A673 (cell line): ENCODE results near the gene DYRK3.

Experiments
- CTCF ChIP-seq: fragments of 300-800, 200-600 bp; sonication (generic); conservative IDR thresholded peaks from 2 replicates; pipeline ENCODE4 v1.5.1; 2017; ENCODE audit warnings: low read depth, mild to moderate bottlenecking, antibody characterized with exemption, low read length, moderate library complexity, mixed read lengths
- EZH2 ChIP-seq: fragments of 200-600 bp; sonication (generic); IDR thresholded peaks from 2 replicates; pipeline ENCODE4 v1.6.1; 2017; ENCODE audit warnings: borderline replicate concordance, low read depth, mild to moderate bottlenecking, mixed read lengths, antibody characterized with exemption, low read length; ENCODE audit not compliant: poor library complexity, severe bottlenecking

- TF ChIP-seq CTCF (no peak), EZH2 (no peak)
These were observed 62.7 kb downstream of the DYRK3 start for GRCh38 chr1:206698011-206698410.
